Measurements from ENCODE around the gene XIRP1. TPM values are rescaled to one million over a fixed set of nuclear protein-coding genes. Genes with fewer than 3 reads are reported as not detected.

XIRP1 gene
- total RNA-seq, 1 donor from 2014 or later, result not detected

DNA sequence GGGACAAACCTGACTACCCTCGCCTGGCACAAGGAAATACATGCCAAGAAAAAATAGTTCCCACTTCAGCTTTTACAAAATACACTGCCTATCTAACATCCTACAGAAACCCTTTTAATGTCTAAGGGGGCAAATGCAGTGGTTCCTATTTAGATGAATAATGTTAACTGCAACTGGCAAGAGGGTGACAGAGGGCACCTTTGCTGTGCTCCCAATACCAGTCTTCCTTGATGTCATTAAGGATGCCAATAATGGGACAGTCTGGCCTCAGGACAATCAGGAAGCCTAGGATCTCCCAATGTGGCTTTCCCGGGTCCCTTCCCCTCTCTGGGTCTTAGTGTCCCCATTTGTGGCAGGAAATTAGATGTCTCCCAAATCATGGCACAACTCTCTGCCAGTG lies 53.0 kb downstream of the XIRP1 start:
- Histone ChIP-seq H3K4me3 (ENCODE audit: low read depth, low read length) (no peak overlapping the region), H3K36me3 (ENCODE audit: control insufficient read depth, insufficient read depth, low read length) (peaks cover 15% of the 10 kb centered on the region), H3K27me3 (ENCODE audit: control insufficient read depth, insufficient read depth, low read length) (no peaks in the 10 kb centered on the region)
- DNase-seq (ENCODE audit: low read depth) (no peak), FAIRE-seq (no peak)
- TF ChIP-seq, protein P1, sequence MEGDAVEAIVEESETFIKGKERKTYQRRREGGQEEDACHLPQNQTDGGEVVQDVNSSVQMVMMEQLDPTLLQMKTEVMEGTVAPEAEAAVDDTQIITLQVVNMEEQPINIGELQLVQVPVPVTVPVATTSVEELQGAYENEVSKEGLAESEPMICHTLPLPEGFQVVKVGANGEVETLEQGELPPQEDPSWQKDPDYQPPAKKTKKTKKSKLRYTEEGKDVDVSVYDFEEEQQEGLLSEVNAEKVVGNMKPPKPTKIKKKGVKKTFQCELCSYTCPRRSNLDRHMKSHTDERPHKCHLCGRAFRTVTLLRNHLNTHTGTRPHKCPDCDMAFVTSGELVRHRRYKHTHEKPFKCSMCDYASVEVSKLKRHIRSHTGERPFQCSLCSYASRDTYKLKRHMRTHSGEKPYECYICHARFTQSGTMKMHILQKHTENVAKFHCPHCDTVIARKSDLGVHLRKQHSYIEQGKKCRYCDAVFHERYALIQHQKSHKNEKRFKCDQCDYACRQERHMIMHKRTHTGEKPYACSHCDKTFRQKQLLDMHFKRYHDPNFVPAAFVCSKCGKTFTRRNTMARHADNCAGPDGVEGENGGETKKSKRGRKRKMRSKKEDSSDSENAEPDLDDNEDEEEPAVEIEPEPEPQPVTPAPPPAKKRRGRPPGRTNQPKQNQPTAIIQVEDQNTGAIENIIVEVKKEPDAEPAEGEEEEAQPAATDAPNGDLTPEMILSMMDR (IDR thresholded peaks at IDR 0.05; ENCODE audit: insufficient read depth, low read length, severe bottlenecking), result no peak

DNA sequence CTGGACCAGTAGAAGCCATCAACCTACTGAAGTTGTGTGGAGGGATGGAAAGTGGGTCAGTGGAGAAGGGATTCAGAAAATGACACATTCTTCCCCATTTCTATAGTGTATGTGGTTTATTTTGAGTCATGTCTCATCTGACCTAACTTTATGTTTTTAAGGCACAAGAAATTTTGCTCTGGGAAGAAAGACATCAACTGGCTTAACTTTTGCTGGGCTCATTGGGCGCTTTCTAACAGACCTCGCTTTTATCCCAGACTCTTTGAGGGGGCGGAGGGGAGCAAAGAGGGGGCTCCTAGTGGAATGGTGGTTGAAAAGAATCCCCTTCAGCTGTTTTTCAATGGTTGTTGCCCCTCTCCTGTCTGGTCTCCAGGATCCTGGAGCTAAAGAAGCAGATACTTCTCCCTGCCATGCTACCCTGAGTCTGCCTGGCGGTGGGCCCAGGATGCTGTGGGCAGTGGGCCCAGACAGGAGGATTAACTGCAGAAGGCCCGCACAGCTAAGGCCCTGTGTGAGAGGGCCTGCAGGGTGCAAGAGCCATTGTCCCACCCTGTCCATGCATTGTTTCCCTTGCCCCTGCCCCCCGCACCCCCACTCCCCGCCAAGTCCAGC lies 53.5 kb downstream of the XIRP1 start:
- DNase-seq (ENCODE audit: low read depth) (no peak), FAIRE-seq (no peak)
- Histone ChIP-seq H3K4me3 (ENCODE audit: low read depth, low read length) (no peak overlapping the region), H3K36me3 (ENCODE audit: control insufficient read depth, insufficient read depth, low read length) (peaks cover 10% of the 10 kb centered on the region), H3K27me3 (ENCODE audit: control insufficient read depth, insufficient read depth, low read length) (no peaks in the 10 kb centered on the region)
- TF ChIP-seq, protein P1 (IDR thresholded peaks at IDR 0.05; ENCODE audit: insufficient read depth, low read length, severe bottlenecking), result no peak

DNA sequence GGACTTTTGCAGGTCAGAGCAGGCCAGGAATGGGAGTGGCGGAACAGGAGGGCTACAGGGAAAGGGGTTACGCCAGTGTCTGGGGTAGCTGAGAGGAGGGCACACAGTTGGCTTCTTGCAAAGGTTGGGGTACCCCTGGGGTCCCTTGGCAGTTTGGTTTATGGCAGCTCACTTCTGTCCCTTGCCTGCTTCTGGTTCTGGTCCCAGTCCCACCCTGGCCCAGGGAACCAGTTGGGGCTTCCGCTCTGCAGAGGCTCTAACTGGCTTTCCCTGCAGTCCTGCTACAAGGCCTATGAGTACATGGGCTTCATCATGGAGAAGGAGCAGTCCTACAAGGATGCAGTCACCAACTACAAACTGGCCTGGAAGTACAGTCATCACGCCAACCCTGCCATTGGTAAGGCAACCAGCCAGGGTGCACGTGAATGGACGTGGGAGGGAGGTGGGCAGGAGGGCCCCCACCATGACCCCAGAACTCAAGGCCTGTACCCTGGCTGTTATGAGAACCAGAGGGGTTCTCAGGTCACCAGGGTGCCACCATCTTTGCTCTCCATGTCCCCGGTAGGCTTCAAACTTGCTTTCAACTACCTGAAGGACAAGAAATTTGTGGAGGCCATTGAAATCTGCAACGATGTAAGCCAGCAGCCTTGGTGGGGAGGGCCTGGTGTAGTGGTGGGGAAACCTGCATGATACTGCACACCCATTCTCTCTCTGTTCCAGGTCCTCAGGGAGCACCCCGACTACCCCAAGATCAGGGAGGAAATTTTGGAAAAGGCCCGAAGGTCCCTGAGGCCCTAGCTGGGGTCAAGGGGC lies 54.2 kb downstream of the XIRP1 start:
- no peak for FAIRE-seq
- TF ChIP-seq, protein P1 (IDR thresholded peaks at IDR 0.05; ENCODE audit: insufficient read depth, low read length, severe bottlenecking), result no peak
- DNase-seq (ENCODE audit: low read depth), result no peak
- Histone ChIP-seq H3K27me3 (ENCODE audit: control insufficient read depth, insufficient read depth, low read length) (no peaks in the 10 kb centered on the region), H3K4me3 (ENCODE audit: low read depth, low read length) (no peak overlapping the region), H3K36me3 (ENCODE audit: control insufficient read depth, insufficient read depth, low read length) (peaks cover 5% of the 10 kb centered on the region)

DNA sequence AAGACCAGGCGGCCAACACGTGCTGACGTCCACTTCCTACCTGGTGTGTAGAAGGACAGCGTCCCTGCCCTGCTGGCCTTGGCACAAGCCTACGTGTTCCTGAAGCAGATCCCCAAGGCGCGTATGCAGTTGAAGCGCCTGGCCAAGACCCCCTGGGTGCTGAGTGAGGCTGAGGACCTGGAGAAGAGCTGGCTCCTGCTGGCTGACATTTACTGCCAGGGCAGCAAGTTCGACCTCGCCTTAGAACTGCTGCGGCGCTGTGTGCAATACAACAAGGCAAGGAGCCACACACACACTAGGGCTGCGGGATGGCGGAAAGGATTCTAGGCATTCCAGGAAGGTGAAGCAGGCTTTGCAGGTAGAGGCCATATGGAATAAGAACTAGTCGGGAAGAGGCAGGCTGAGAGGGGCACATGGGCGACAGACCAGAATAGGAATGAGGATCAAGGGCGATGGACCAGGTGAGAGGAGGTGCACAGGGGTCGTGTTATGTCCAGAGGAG lies 54.9 kb downstream of the XIRP1 start:
- Histone ChIP-seq H3K36me3 (ENCODE audit: control insufficient read depth, insufficient read depth, low read length) (no peaks in the 10 kb centered on the region), H3K4me3 (ENCODE audit: low read depth, low read length) (no peak overlapping the region), H3K27me3 (ENCODE audit: control insufficient read depth, insufficient read depth, low read length) (no peaks in the 10 kb centered on the region)
- no peak for DNase-seq (ENCODE audit: low read depth)
- FAIRE-seq, result no peak
- TF ChIP-seq, protein P1 (IDR thresholded peaks at IDR 0.05; ENCODE audit: insufficient read depth, low read length, severe bottlenecking), result no peak

DNA sequence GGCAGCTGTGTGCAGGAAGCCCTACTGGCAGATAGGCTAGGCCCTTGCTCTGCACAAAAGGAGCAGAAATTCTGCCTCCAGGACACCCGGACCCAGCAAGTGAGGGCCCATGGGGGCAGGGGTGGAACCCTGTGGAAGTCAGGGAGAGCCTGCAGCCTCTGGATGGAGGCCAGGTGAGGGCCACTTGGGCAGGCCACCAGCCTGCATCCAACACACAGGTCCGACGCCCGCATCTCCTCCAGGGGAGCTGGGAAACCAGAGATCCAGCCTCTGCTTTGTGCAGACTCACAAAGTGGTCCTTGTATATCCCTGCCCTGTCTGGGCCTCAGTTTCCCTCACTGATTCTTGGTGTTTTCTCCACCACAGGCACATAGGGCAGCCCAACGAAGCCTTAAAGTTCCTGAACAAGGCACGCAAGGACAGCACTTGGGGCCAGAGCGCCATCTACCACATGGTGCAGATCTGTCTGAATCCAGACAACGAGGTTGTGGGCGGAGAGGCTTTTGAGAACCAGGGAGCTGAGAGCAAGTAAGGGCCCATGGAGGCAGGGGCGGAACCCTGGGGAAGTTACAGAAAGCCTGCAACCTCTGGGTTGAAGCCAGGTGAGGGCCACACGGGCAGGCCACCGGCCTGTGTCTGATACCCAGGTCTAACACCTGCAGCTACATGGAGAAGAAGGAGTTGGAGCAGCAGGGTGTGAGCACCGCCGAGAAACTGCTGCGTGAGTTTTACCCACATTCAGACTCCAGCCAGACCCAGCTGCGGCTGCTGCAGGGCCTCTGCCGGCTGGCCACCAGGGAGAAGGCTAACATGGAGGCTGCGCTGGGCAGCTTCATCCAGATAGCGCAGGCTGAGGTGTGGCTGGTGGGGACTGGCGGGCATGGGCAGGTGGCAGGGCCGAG lies 55.6 kb downstream of the XIRP1 start:
- H3K4me3 ChIP-seq (ENCODE audit: low read depth, low read length), result no peak overlapping the region
- TF ChIP-seq, protein P1 (IDR thresholded peaks at IDR 0.05; ENCODE audit: insufficient read depth, low read length, severe bottlenecking), result no peak
- no peaks in the 10 kb centered on the region for H3K36me3 ChIP-seq (ENCODE audit: control insufficient read depth, insufficient read depth, low read length)
- no peaks in the 10 kb centered on the region for H3K27me3 ChIP-seq (ENCODE audit: control insufficient read depth, insufficient read depth, low read length)
- DNase-seq (ENCODE audit: low read depth) (no peak), FAIRE-seq (no peak)

Measured in bronchial epithelial cell (primary cell).